Activated T-cell treated with anti-CD3 and anti-CD28 coated beads, Interleukin-2, amount 50 U/mL, for 24 hours (primary cell): ENCODE data around the gene RNF169.

Experiments used
- DNase-seq: peaks from one replicate; pipeline ENCODE4 v3.0.0-alpha.2; 2020
- H3K27ac Mint-ChIP-seq: 2 replicates; pipeline ENCODE4 v1.8.0; 2020; ENCODE audit warnings: mild to moderate bottlenecking, mixed read lengths
- H3K27me3 Mint-ChIP-seq: 2 replicates; pipeline ENCODE4 v1.8.0; 2020; ENCODE audit warnings: mixed read lengths
- H3K36me3 Mint-ChIP-seq: 2 replicates; pipeline ENCODE4 v1.8.0; 2020; ENCODE audit warnings: low read depth, mixed read lengths
- H3K4me1 Mint-ChIP-seq: 2 replicates; pipeline ENCODE4 v1.8.0; 2020; ENCODE audit warnings: low read depth, mixed read lengths
- H3K4me3 Mint-ChIP-seq: 2 replicates; pipeline ENCODE4 v1.8.0; 2020; ENCODE audit warnings: mild to moderate bottlenecking, moderate library complexity, mixed read lengths
- H3K9me3 Mint-ChIP-seq: 2 replicates; pipeline ENCODE4 v1.8.0; 2020; ENCODE audit warnings: mixed read lengths

Gene RNF169

GRCh38 chr11:74720596-74721478 lies 27.8 kb upstream of the RNF169 start:
- H3K4me3 Mint-ChIP-seq = no peak overlapping the region
- H3K27me3 Mint-ChIP-seq = peaks cover 11% of the 10 kb centered on the region
- H3K9me3 Mint-ChIP-seq = no peaks in the 10 kb centered on the region
- H3K27ac Mint-ChIP-seq = no peak overlapping the region
- no peaks in the 10 kb centered on the region for H3K36me3 Mint-ChIP-seq
- H3K4me1 Mint-ChIP-seq = no peaks in the 10 kb centered on the region
- no peak for DNase-seq

- no peaks in the 10 kb centered on the region for H3K36me3 Mint-ChIP-seq
- peaks cover 15% of the 10 kb centered on the region for H3K27me3 Mint-ChIP-seq
- no peak overlapping the region for H3K4me3 Mint-ChIP-seq
- H3K27ac Mint-ChIP-seq = no peak overlapping the region
- H3K9me3 Mint-ChIP-seq = no peaks in the 10 kb centered on the region
- peaks cover 1% of the 10 kb centered on the region for H3K4me1 Mint-ChIP-seq
- no peak for DNase-seq
Observed at GRCh38 chr11:74721479-74721835, 27.2 kb upstream of the RNF169 start.

DNA sequence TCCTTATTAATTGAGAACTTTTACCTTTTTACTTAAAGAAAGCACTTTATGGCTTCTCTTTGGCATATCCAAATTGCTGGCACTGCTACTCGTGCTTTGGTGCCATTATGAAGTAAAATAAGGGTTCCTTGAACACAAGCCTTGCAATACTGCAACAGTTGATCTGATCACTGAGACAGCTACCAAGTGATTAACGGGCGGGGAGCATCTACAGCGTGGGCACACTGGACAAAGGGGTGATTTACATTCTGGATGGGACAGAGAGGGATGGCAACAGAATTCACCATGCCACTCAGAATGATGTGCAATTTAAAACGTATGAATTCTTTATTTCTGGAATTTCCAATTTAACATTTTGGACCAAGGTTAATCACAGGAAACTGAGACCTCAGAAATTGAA lies 25.1 kb upstream of the RNF169 start:
- Mint-ChIP-seq H3K27ac (no peak overlapping the region), H3K36me3 (no peaks in the 10 kb centered on the region), H3K4me1 (peaks cover 2% of the 10 kb centered on the region), H3K9me3 (no peaks in the 10 kb centered on the region), H3K4me3 (no peak overlapping the region), H3K27me3 (peaks cover 10% of the 10 kb centered on the region)
- no peak for DNase-seq

- Mint-ChIP-seq H3K4me3 (no peak overlapping the region), H3K27me3 (peaks cover 28% of the 10 kb centered on the region), H3K36me3 (no peaks in the 10 kb centered on the region)
Observed at GRCh38 chr11:74725701-74726100, 22.9 kb upstream of the RNF169 start.

GRCh38 chr11:74726547-74727182 lies 22.0 kb upstream of the RNF169 start:
- Mint-ChIP-seq H3K9me3 (no peaks in the 10 kb centered on the region), H3K4me3 (no peak overlapping the region), H3K27me3 (peaks cover 34% of the 10 kb centered on the region), H3K36me3 (no peaks in the 10 kb centered on the region), H3K27ac (no peak overlapping the region), H3K4me1 (peaks cover 6% of the 10 kb centered on the region)
- DNase-seq = peak; percentile 69

More at GRCh38 chr11:74725701-74726100, 22.9 kb upstream of the RNF169 start:
- H3K27ac Mint-ChIP-seq = no peak overlapping the region
- no peaks in the 10 kb centered on the region for H3K9me3 Mint-ChIP-seq
- H3K4me1 Mint-ChIP-seq = peaks cover 2% of the 10 kb centered on the region
- no peak for DNase-seq

GRCh38 chr11:74729397-74729796 lies 19.3 kb upstream of the RNF169 start:
- H3K27me3 Mint-ChIP-seq = peaks cover 55% of the 10 kb centered on the region
- no peak overlapping the region for H3K4me3 Mint-ChIP-seq
- H3K9me3 Mint-ChIP-seq = no peaks in the 10 kb centered on the region
- H3K36me3 Mint-ChIP-seq = no peaks in the 10 kb centered on the region
- DNase-seq = no peak
- no peak overlapping the region for H3K27ac Mint-ChIP-seq
- H3K4me1 Mint-ChIP-seq = peaks cover 11% of the 10 kb centered on the region

DNA sequence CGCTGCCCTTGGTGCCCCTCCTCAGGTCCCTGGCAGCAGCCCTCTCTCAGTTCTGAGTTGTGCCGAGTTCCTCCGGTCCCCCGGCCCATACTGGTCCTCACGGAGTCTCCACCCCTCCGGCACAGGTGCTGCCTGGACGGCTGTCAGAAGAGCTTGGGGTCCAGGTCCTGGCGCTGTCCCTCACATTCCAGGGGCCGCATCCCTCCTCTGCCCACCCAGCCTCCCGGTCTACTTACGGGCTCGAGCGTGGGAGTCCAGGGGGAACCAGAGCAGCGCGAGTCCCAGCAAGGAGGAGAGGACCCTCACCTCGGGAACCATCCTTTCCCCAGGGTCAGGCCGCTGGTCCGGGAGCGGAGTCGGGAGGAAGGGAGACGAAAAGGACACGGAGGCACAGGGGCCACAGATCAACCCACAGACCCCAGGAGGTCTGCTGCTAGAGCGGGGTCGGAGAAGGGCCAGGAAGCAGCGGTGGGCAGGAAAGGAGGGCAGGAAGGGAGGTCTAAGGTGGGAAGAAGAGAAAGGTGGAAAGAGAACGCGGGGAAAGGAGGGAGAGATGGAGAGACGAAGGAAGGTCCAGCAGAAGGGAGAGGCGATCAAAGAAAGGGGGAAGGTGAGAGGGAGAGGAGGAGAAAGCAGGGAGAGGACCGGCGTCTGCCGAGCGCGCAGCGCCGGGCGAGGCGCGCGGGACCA lies 17.9 kb upstream of the RNF169 start:
- H3K36me3 Mint-ChIP-seq = no peaks in the 10 kb centered on the region
- peaks cover 63% of the 10 kb centered on the region for H3K27me3 Mint-ChIP-seq
- H3K27ac Mint-ChIP-seq = no peak overlapping the region
- no peak overlapping the region for H3K4me3 Mint-ChIP-seq
- no peaks in the 10 kb centered on the region for H3K9me3 Mint-ChIP-seq
- no peak for DNase-seq
- H3K4me1 Mint-ChIP-seq = peaks cover 11% of the 10 kb centered on the region

GRCh38 chr11:74731301-74732094 lies 17.2 kb upstream of the RNF169 start, which contains the start of gene CHRDL2:
Gene CHRDL2, minus strand, starts transcription at chr11:74731426. Its CDS starts 538 bp downstream, at chr11:74730888.
- DNase-seq = no peak
- no peak within 1 kb of the TSS for H3K27ac Mint-ChIP-seq
- peaks cover 60% of the 10 kb centered on the region for H3K27me3 Mint-ChIP-seq
- H3K9me3 Mint-ChIP-seq = no peaks in the 10 kb centered on the region
- H3K4me3 Mint-ChIP-seq = no peak within 1 kb of the TSS
- H3K36me3 Mint-ChIP-seq = no peaks in the 10 kb centered on the region
- H3K4me1 Mint-ChIP-seq = peaks cover 9% of the 10 kb centered on the region

- Mint-ChIP-seq H3K4me1 (peaks cover 11% of the 10 kb centered on the region), H3K27me3 (peaks cover 66% of the 10 kb centered on the region), H3K36me3 (no peaks in the 10 kb centered on the region), H3K4me3 (no peak overlapping the region), H3K27ac (no peak overlapping the region), H3K9me3 (no peaks in the 10 kb centered on the region)
- no peak for DNase-seq
Observed at GRCh38 chr11:74734559-74734925, 14.1 kb upstream of the RNF169 start.

DNA sequence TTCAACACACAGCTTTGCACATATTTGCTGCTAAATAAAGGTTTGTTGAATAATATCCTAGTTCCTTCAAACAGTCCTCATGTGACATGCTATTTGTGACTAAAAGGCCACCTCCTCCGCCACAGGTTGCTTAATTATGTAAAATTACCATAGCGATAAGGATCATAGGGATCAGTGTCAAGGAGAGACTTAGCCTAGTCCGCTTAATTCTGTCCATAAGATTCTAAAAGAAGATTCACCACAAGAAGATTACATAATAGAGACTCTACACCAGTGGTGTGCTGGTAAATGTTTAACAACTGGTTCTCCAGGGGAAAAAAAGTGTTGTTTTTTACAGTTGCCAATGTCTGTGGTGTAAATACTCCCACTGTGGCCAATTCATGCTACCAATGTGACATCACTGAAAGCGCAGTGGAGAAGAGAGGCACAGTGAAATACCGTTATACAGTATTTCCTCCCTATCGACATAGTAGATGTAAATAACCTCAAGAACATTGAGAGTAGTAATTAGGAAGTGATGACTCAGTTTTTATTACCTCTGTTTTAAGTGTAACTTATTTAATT lies 13.2 kb upstream of the RNF169 start:
- peaks cover 18% of the 10 kb centered on the region for H3K4me1 Mint-ChIP-seq
- no peak overlapping the region for H3K4me3 Mint-ChIP-seq
- DNase-seq = no peak
- H3K36me3 Mint-ChIP-seq = no peaks in the 10 kb centered on the region
- no peaks in the 10 kb centered on the region for H3K9me3 Mint-ChIP-seq
- peaks cover 57% of the 10 kb centered on the region for H3K27me3 Mint-ChIP-seq
- no peak overlapping the region for H3K27ac Mint-ChIP-seq

GRCh38 chr11:74736031-74736430 lies 12.6 kb upstream of the RNF169 start:
- H3K9me3 Mint-ChIP-seq = no peaks in the 10 kb centered on the region
- H3K27me3 Mint-ChIP-seq = peaks cover 51% of the 10 kb centered on the region
- no peaks in the 10 kb centered on the region for H3K36me3 Mint-ChIP-seq
- peaks cover 16% of the 10 kb centered on the region for H3K4me1 Mint-ChIP-seq
- H3K27ac Mint-ChIP-seq = no peak overlapping the region
- DNase-seq = no peak
- H3K4me3 Mint-ChIP-seq = no peak overlapping the region

- DNase-seq = no peak
- H3K4me3 Mint-ChIP-seq = no peak overlapping the region
- H3K27ac Mint-ChIP-seq = no peak overlapping the region
- peaks cover 24% of the 10 kb centered on the region for H3K27me3 Mint-ChIP-seq
- H3K36me3 Mint-ChIP-seq = no peaks in the 10 kb centered on the region
- no peaks in the 10 kb centered on the region for H3K9me3 Mint-ChIP-seq
- peaks cover 9% of the 10 kb centered on the region for H3K4me1 Mint-ChIP-seq
Observed at GRCh38 chr11:74739546-74740270, 8.9 kb upstream of the RNF169 start.

DNA sequence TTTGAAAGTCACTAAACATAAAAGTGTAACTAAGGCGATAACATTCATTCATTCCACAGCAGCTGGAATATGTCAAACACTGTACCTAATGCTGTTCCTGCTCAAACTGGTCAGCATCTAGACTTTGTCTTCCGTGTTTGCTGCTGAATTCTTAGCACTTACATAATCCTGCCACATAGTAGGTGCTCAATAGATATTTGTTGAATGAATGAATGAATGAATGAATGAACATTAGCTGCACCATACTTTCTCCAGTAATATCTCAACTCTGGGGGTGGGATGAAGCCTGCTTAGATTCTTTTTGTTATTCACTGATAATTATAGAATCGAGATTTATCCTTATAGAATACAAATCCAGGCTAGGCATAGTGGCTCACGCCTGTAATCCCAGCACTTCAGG lies 6.6 kb upstream of the RNF169 start:
- Mint-ChIP-seq H3K36me3 (no peaks in the 10 kb centered on the region), H3K4me1 (peaks cover 17% of the 10 kb centered on the region), H3K9me3 (no peaks in the 10 kb centered on the region), H3K27me3 (peaks cover 8% of the 10 kb centered on the region), H3K27ac (no peak overlapping the region), H3K4me3 (no peak overlapping the region)
- no peak for DNase-seq
